K562 (cell line): ENCODE results near the gene MYO1D. TPM values are rescaled to one million over a fixed set of nuclear protein-coding genes. Genes with fewer than 3 reads are reported as not detected.

Source experiments
- ATAC-seq: fragments of 200-7000 bp; cut with Tn5 transposase; 3 replicates; pipeline ENCODE4 v1.9.1; 2020; ENCODE audit warnings: moderate library complexity
- BruUV-seq: library from RNA; stranded (reverse); fragments of 400-500 nt; replicated peaks from 2 replicates; lab custom pipeline; 2021; lab: Mats Ljungman, UMichigan
- CTCF ChIA-PET: fragments of 300-600 bp; formaldehyde crosslinking; extraction: SDS; loops from one replicate; lab custom pipeline; 2021; ENCODE audit warnings: low intra/inter-chr PET ratio; lab: Yijun Ruan, JAX
- POLR2A ChIA-PET: fragments of 300-600, 350-650 bp; sonication (Branson Sonifier 250); formaldehyde crosslinking; extraction: SDS; loops from one replicate; lab custom pipeline; 2021; ENCODE audit warnings: antibody characterized with exemption, inconsistent platforms; lab: Yijun Ruan, JAX
- DNase-seq, 4 experiments: peaks; one replicate each; pipeline versions ENCODE4 v3.0.0 to v3.0.0-alpha.2; 2011 to 2018; ENCODE audit warnings: low spot score in 3 of 4, mixed read lengths in 3 of 4; ENCODE audit errors: extremely low read depth in 1 of 4
- FAIRE-seq: peaks from 2 replicates; lab custom pipeline; 2011; peaks lifted over from hg19 to GRCh38; lab: Jason Lieb, UNC
- H2AFZ ChIP-seq: 2 replicates; pipeline ENCODE4 v1.6.0; 2011; ENCODE audit warnings: low read depth, low read length, control low read depth, inconsistent platforms
- H3K27ac ChIP-seq: fragments of 200-600 bp; 3 replicates; pipeline ENCODE4 v1.8.0; 2011; ENCODE audit warnings: low read depth, mild to moderate bottlenecking, control low read depth, inconsistent platforms, low read length, moderate library complexity, mixed read lengths; ENCODE audit errors: extremely low read depth
- H3K27me3 ChIP-seq, 2 experiments: fragments of 300-600 bp in 1 of 2; 2 replicates in 1 of 2; 3 replicates in 1 of 2; pipeline versions ENCODE4 v1.6.0 to v1.8.0; 2011; ENCODE audit warnings: inconsistent platforms in 2 of 2, low read length in 2 of 2, mild to moderate bottlenecking in 1 of 2, mixed read lengths in 1 of 2, moderate library complexity in 1 of 2; ENCODE audit not compliant: control insufficient read depth in 2 of 2, insufficient read depth in 2 of 2
- H3K36me3 ChIP-seq: fragments of 300-600 bp; 3 replicates; pipeline ENCODE4 v1.8.0; 2011; ENCODE audit warnings: mild to moderate bottlenecking, low read length, inconsistent platforms; ENCODE audit not compliant: control insufficient read depth, insufficient read depth
- H3K4me1 ChIP-seq, 2 experiments: fragments of 200-600 bp in 1 of 2; replicated peaks in 1 of 2; 2 replicates in 1 of 2; 3 replicates in 1 of 2; pipeline versions ENCODE4 v1.5.1 to v1.8.0; 2011; ENCODE audit warnings: inconsistent platforms in 2 of 2, low read length in 2 of 2, mild to moderate bottlenecking in 1 of 2, mixed read lengths in 1 of 2, moderate library complexity in 1 of 2; ENCODE audit not compliant: control insufficient read depth in 2 of 2, insufficient read depth in 2 of 2
- H3K4me2 ChIP-seq: 2 replicates; pipeline ENCODE4 v1.6.1; 2011; ENCODE audit warnings: low read length, control low read depth, inconsistent platforms, mixed read lengths; ENCODE audit not compliant: insufficient read depth
- H3K4me3 ChIP-seq: fragments of 200-600 bp; sonication (generic), shearing (Covaris generic); 2 replicates; pipeline ENCODE4 v1.5.1; 2016; ENCODE audit warnings: control low read depth, inconsistent platforms
- H3K79me2 ChIP-seq: fragments of 200-600 bp; 3 replicates; pipeline ENCODE4 v1.8.0; 2011; ENCODE audit warnings: low read length, inconsistent platforms; ENCODE audit not compliant: control insufficient read depth, insufficient read depth
- H3K9ac ChIP-seq, 2 experiments: 2 replicates each; pipeline versions ENCODE4 v1.6.0 to v1.6.1; 2011; ENCODE audit warnings: low read depth in 2 of 2, low read length in 2 of 2, control low read depth in 1 of 2, inconsistent platforms in 1 of 2, mild to moderate bottlenecking in 1 of 2, mixed read lengths in 1 of 2; ENCODE audit not compliant: insufficient read depth in 1 of 2
- H3K9me1 ChIP-seq: one replicate; pipeline ENCODE4 v1.6.0; 2011; ENCODE audit warnings: inconsistent platforms, mild to moderate bottlenecking, low read length, moderate library complexity; ENCODE audit not compliant: control insufficient read depth, insufficient read depth
- H3K9me3 ChIP-seq: replicated peaks from 2 replicates; pipeline ENCODE4 v1.5.1; 2011; ENCODE audit warnings: low read depth, low read length, inconsistent platforms; ENCODE audit not compliant: control insufficient read depth, insufficient read depth
- H4K20me1 ChIP-seq: replicated peaks from 2 replicates; pipeline ENCODE4 v1.6.1; 2011; ENCODE audit warnings: low read length, inconsistent platforms, mixed read lengths; ENCODE audit not compliant: control insufficient read depth, insufficient read depth
- C11orf30 ChIP-seq: fragments of 450-650 bp; IDR thresholded peaks from 2 replicates; pipeline ENCODE4 v1.6.1; 2016; ENCODE audit warnings: low read depth, mild to moderate bottlenecking
- MAFF ChIP-seq: IDR thresholded peaks from 2 replicates; pipeline ENCODE4 v1.6.1; 2012; ENCODE audit warnings: low read length, improper control_type of control experiment
- MAFG ChIP-seq: fragments of 450-650 bp; conservative IDR thresholded peaks from 2 replicates; pipeline ENCODE4 v1.6.1; 2016; ENCODE audit warnings: missing genetic modification characterization, missing compliant biosample characterization
- MAFK ChIP-seq: IDR thresholded peaks from 2 replicates; pipeline ENCODE4 v1.6.1; 2011; ENCODE audit warnings: low read length, improper control_type of control experiment
- POLR2AphosphoS2 ChIP-seq: IDR thresholded peaks from 2 replicates; pipeline ENCODE4 v1.6.1; 2012; ENCODE audit warnings: low read length, improper control_type of control experiment
- RBBP5 ChIP-seq: fragments of 200-600 bp; sonication (generic); IDR thresholded peaks from 2 replicates; pipeline ENCODE4 v1.6.1; 2012; ENCODE audit warnings: borderline replicate concordance, mild to moderate bottlenecking, low read length, control low read depth, inconsistent platforms; ENCODE audit not compliant: insufficient read depth, poor library complexity, severe bottlenecking
- STAG1 ChIP-seq: sonication (generic); formaldehyde crosslinking; IDR thresholded peaks from 2 replicates; pipeline ENCODE4 v1.5.0; 2020; ENCODE audit warnings: missing genetic modification reagents, borderline replicate concordance
- TAF1 ChIP-seq: IDR thresholded peaks from 2 replicates; pipeline ENCODE4 v1.6.1; 2011; ENCODE audit warnings: mild to moderate bottlenecking, low read length, moderate library complexity; ENCODE audit not compliant: insufficient read depth, control insufficient read depth, severe bottlenecking; ENCODE audit errors: extremely low read depth
- ZNF274 ChIP-seq: IDR thresholded peaks from 2 replicates; pipeline ENCODE4 v1.6.1; 2011; ENCODE audit warnings: low read depth, mild to moderate bottlenecking, low read length, moderate library complexity, borderline replicate concordance
- ZNF316 ChIP-seq: fragments of 450-650 bp; IDR thresholded peaks from 2 replicates; pipeline ENCODE4 v1.6.1; 2016
- WGBS: fragments of 100-300 bp; shearing (Covaris generic); methylation state at CpG from one replicate; pipeline ENCODE4 v1.1.6; 2016; ENCODE audit warnings: low coverage, mixed read lengths; ENCODE audit not compliant: insufficient coverage; ENCODE audit errors: missing lambda C conversion rate; 5-methylcytosine and 5-hydroxymethylcytosine counted together
- in situ Hi-C: fragments of 300-500 bp; cut with MboI; formaldehyde crosslinking; loops from 4 replicates; pipeline ENCODE4 v1.15.0; 2018; ENCODE audit warnings: inconsistent platforms, mixed read lengths
- intact Hi-C: fragments of 100-400 bp; cut with micrococcal nuclease; formaldehyde crosslinking; loops from 2 replicates; pipeline ENCODE4 v1.14.2; 2022
- polyA plus RNA-seq, 8 experiments: library from polyadenylated mRNA; depleted of rRNA in 4 of 8; stranded (reverse) in 5 of 8; unstranded in 3 of 8; fragments of >200 nt; fragmentation: Nextera tagmentation in 2 of 8; fragmentation: Illumina TruSeq in 1 of 8; extraction: Ambion mirVana in 2 of 8; extraction: Trizol in 1 of 8; gene quantifications; 2 replicates each; pipeline versions ENCODE4 v1.2.1 to v1.2.3, GENCODE V29; 2011 to 2014; ENCODE audit warnings: inconsistent platforms in 1 of 8, missing spikeins in 1 of 8
- total RNA-seq, 7 experiments: library from RNA; depleted of rRNA in 6 of 7; stranded (reverse); fragments of >200 nt in 6 of 7; fragmentation: Illumina TruSeq in 2 of 7; extraction: Trizol in 2 of 7; gene quantifications; 2 replicates each; pipeline versions ENCODE4 v1.2.1 to v1.2.3, GENCODE V29; 2011 to 2021; ENCODE audit warnings: low replicate concordance in 1 of 7
- TF ChIP-seq, protein P1 (sequence below): fragments of 150-350 bp; IDR thresholded peaks from 2 replicates; pipeline ENCODE4 v1.6.1; 2014; ENCODE audit warnings: low read depth, mild to moderate bottlenecking, low read length, borderline replicate concordance
- TF ChIP-seq, protein P2 (sequence below): fragments of 450-650 bp; IDR thresholded peaks from 2 replicates; pipeline ENCODE4 v1.6.1; 2016; ENCODE audit warnings: missing biosample characterization, missing genetic modification characterization

MYO1D gene
- total and polyA plus RNA-seq, 9 of the 15 experiments (the other 6 are each of a cell fraction or from before 2014, with no cell fraction given) = 2.1 to 71.2 (median 45.4) TPM

DNA sequence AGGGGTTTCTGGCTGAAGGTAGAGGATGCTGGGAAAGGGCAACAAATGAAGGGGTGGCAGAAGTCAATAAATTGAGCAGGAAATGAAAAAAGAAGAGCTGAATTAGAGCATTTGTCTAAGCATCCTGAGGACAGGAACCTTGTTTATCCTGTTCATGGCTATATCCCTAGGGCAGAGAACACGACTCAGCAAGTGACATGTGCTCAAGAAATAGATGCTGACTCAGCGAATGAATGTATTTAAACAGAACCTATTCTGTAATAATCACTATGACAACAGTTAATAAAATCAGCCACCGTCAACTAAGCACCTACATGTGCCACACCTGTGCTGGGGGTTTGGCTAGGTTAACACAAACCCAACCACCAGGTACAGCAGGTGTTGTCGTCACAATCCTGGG, 309.8 kb downstream of the MYO1D start:
- in situ Hi-C loops = no loop called here
- H3K79me2 ChIP-seq = no peaks in the 10 kb centered on the region
- H3K4me2 ChIP-seq = no peak overlapping the region
- WGBS = 77% methylated on average over 4 of the region's 4 CpGs
- POLR2A ChIA-PET = no interaction called here
- intact Hi-C loops = no loop called here
- no peaks in the 10 kb centered on the region for H3K9me3 ChIP-seq
- no peak overlapping the region for H3K4me3 ChIP-seq
- H3K27ac ChIP-seq = no peak overlapping the region
- H4K20me1 ChIP-seq = no peaks in the 10 kb centered on the region
- FAIRE-seq = no peak
- no peak for TF ChIP-seq STAG1 (CRISPR knock-in tag)
- TF ChIP-seq C11orf30 = peak; percentile 95
- TF ChIP-seq, protein P1, sequence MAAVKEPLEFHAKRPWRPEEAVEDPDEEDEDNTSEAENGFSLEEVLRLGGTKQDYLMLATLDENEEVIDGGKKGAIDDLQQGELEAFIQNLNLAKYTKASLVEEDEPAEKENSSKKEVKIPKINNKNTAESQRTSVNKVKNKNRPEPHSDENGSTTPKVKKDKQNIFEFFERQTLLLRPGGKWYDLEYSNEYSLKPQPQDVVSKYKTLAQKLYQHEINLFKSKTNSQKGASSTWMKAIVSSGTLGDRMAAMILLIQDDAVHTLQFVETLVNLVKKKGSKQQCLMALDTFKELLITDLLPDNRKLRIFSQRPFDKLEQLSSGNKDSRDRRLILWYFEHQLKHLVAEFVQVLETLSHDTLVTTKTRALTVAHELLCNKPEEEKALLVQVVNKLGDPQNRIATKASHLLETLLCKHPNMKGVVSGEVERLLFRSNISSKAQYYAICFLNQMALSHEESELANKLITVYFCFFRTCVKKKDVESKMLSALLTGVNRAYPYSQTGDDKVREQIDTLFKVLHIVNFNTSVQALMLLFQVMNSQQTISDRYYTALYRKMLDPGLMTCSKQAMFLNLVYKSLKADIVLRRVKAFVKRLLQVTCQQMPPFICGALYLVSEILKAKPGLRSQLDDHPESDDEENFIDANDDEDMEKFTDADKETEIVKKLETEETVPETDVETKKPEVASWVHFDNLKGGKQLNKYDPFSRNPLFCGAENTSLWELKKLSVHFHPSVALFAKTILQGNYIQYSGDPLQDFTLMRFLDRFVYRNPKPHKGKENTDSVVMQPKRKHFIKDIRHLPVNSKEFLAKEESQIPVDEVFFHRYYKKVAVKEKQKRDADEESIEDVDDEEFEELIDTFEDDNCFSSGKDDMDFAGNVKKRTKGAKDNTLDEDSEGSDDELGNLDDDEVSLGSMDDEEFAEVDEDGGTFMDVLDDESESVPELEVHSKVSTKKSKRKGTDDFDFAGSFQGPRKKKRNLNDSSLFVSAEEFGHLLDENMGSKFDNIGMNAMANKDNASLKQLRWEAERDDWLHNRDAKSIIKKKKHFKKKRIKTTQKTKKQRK = no peak
- TF ChIP-seq, protein P2, sequence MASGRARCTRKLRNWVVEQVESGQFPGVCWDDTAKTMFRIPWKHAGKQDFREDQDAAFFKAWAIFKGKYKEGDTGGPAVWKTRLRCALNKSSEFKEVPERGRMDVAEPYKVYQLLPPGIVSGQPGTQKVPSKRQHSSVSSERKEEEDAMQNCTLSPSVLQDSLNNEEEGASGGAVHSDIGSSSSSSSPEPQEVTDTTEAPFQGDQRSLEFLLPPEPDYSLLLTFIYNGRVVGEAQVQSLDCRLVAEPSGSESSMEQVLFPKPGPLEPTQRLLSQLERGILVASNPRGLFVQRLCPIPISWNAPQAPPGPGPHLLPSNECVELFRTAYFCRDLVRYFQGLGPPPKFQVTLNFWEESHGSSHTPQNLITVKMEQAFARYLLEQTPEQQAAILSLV (tag) = no peak
- peak; percentile 99 for TF ChIP-seq MAFK
- TF ChIP-seq RBBP5 = no peak
- no peak for TF ChIP-seq ZNF274
- TF ChIP-seq MAFG (tag) = peak; percentile 93
- no peak for TF ChIP-seq TAF1
- no peak for TF ChIP-seq POLR2AphosphoS2
- TF ChIP-seq MAFF = peak; percentile 97
- TF ChIP-seq ZNF316 = peak; percentile 98
- DNase-seq = no peak
- no peak overlapping the region for H3K9ac ChIP-seq
- H3K9me1 ChIP-seq = no peaks in the 10 kb centered on the region
- no peaks in the 10 kb centered on the region; the same call in 2 of the 3 replicates for H3K36me3 ChIP-seq
- H3K4me1 ChIP-seq = no peaks in the 10 kb centered on the region
- BruUV-seq = no TSS peak
- no peaks in the 10 kb centered on the region for H3K27me3 ChIP-seq
- no peak overlapping the region for H2AFZ ChIP-seq
- CTCF ChIA-PET = no interaction called here
- no peak for ATAC-seq
